ENCODE results near the gene KCNIP4. TPM values are rescaled to one million over a fixed set of nuclear protein-coding genes. Genes with fewer than 3 reads are reported as not detected.

KCNIP4 gene
- total and polyA plus RNA-seq, 2 donors (not counting 3 experiments of a cell fraction or from before 2014, with no cell fraction given): not detected

- Histone ChIP-seq H4K20me1 (replicated peaks; ENCODE audit: control insufficient read depth, extremely low read depth, insufficient read depth, low read length) (no peaks in the 10 kb centered on the region), H3K9me1 (replicated peaks; ENCODE audit: control insufficient read depth, extremely low read depth, insufficient read depth, low read length) (no peaks in the 10 kb centered on the region), H3K4me3 (replicated peaks in 1 of 3; ENCODE audit: insufficient read depth in 1 of 3, low read depth in 1 of 3, low read length in 3 of 3) (no peak overlapping the region), H3K4me1 (ENCODE audit: control insufficient read depth, extremely low read depth, insufficient read depth, low read length) (no peaks in the 10 kb centered on the region), H2AFZ (ENCODE audit: low read depth, low read length) (no peak overlapping the region), H3K9ac (replicated peaks; ENCODE audit: extremely low read depth, insufficient read depth, low read length) (no peak overlapping the region), H3K9me3 (replicated peaks; ENCODE audit: control insufficient read depth, insufficient read depth, low read length) (no peaks in the 10 kb centered on the region), H3K36me3 (ENCODE audit: control insufficient read depth in 2 of 2, extremely low read depth in 1 of 2, insufficient read depth in 2 of 2, low read length in 2 of 2) (no peaks in the 10 kb centered on the region), H3K79me2 (ENCODE audit: control insufficient read depth, insufficient read depth, low read length) (no peaks in the 10 kb centered on the region), H3K4me2 (ENCODE audit: insufficient read depth, low read length) (no peak overlapping the region), H3K27me3 (ENCODE audit: control insufficient read depth in 2 of 2, insufficient read depth in 2 of 2, low read length in 2 of 2) (no peaks in the 10 kb centered on the region), H3K27ac (ENCODE audit: insufficient read depth, low read depth, low read length) (no peak overlapping the region)
- DNase-seq (ENCODE audit: low read depth, low spot score) (no peak), FAIRE-seq (no peak)
- intact Hi-C loops (cut with micrococcal nuclease): no loop called here
- ChIA-PET CTCF (no interaction called here), POLR2A (no interaction called here)
- TF ChIP-seq CTCF (IDR thresholded peaks at IDR 0.05; ENCODE audit: extremely low read depth in 1 of 2, insufficient read depth in 1 of 2, low read depth in 1 of 2, low read length in 2 of 2) (no peak), POLR2A (IDR thresholded peaks at IDR 0.05; ENCODE audit: low read depth, low read length) (no peak), FOS (IDR thresholded peaks at IDR 0.05; ENCODE audit: borderline replicate concordance, insufficient read depth, low read length) (no peak), POLR2AphosphoS5 (IDR thresholded peaks at IDR 0.05; ENCODE audit: insufficient read depth, low read depth, low read length) (no peak)
- dilution Hi-C loops (cut with MboI; ENCODE audit: extremely low pct_ligation_motif_present, low sequenced_read_pairs): no loop called here
- no TSS peak for BruUV-seq (replicated peaks)
Observed at GRCh38 chr4:20899591-20899990, 1049.0 kb downstream of the KCNIP4 start.

- H3K36me3 ChIP-seq (ENCODE audit: control insufficient read depth in 2 of 2, extremely low read depth in 1 of 2, insufficient read depth in 2 of 2, low read length in 2 of 2): no peaks in the 10 kb centered on the region
- H3K79me2 ChIP-seq (ENCODE audit: control insufficient read depth, insufficient read depth, low read length): no peaks in the 10 kb centered on the region
- POLR2A ChIA-PET: no interaction called here
- no peaks in the 10 kb centered on the region for H4K20me1 ChIP-seq (replicated peaks; ENCODE audit: control insufficient read depth, extremely low read depth, insufficient read depth, low read length)
- no peak overlapping the region for H3K27ac ChIP-seq (ENCODE audit: insufficient read depth, low read depth, low read length)
- H3K4me1 ChIP-seq (ENCODE audit: control insufficient read depth, extremely low read depth, insufficient read depth, low read length): no peaks in the 10 kb centered on the region
- no peak for DNase-seq (ENCODE audit: low read depth, low spot score)
- no peaks in the 10 kb centered on the region for H3K27me3 ChIP-seq (ENCODE audit: control insufficient read depth in 2 of 2, insufficient read depth in 2 of 2, low read length in 2 of 2)
- no peak overlapping the region for H3K4me3 ChIP-seq (replicated peaks in 1 of 3; ENCODE audit: insufficient read depth in 1 of 3, low read depth in 1 of 3, low read length in 3 of 3)
- dilution Hi-C loops (cut with MboI; ENCODE audit: extremely low pct_ligation_motif_present, low sequenced_read_pairs) (no loop called here), intact Hi-C loops (cut with micrococcal nuclease) (no loop called here)
- TF ChIP-seq GATA2 (IDR thresholded peaks at IDR 0.05; ENCODE audit: insufficient read depth, insufficient read length, low read depth, low read length): no peak
- TF ChIP-seq POLR2A (IDR thresholded peaks at IDR 0.05; ENCODE audit: low read depth, low read length): no peak
- no peak for TF ChIP-seq EZH2 (IDR thresholded peaks at IDR 0.05; ENCODE audit: borderline replicate concordance, low read depth, low read length, severe bottlenecking)
- H3K4me2 ChIP-seq (ENCODE audit: insufficient read depth, low read length): no peak overlapping the region
- H3K9ac ChIP-seq (replicated peaks; ENCODE audit: extremely low read depth, insufficient read depth, low read length): no peak overlapping the region
- no peaks in the 10 kb centered on the region for H3K9me1 ChIP-seq (replicated peaks; ENCODE audit: control insufficient read depth, extremely low read depth, insufficient read depth, low read length)
- no peak for FAIRE-seq
- no peak overlapping the region for H2AFZ ChIP-seq (ENCODE audit: low read depth, low read length)
- no TSS peak for BruUV-seq (replicated peaks)
- CTCF ChIA-PET: interaction anchor here (0.9 kb wide), 1 partner anchor 9 kb away, joined by 3 read pairs; no protein-coding TSS in a partner anchor
- H3K9me3 ChIP-seq (replicated peaks; ENCODE audit: control insufficient read depth, insufficient read depth, low read length): no peaks in the 10 kb centered on the region
Observed at GRCh38 chr4:20895988-20896387, 1052.6 kb downstream of the KCNIP4 start.

Measured in endothelial cell of umbilical vein (primary cell).